Fibroblast of lung (primary cell): ENCODE data around the gene HEMK1. TPM values are rescaled to one million over a fixed set of nuclear protein-coding genes. Genes with fewer than 3 reads are reported as not detected.

Experiments used
- DNase-seq, 2 donors: peaks; one replicate each; pipeline versions ENCODE4 v3.0.0 to v3.0.0-alpha.2; 2010; ENCODE audit warnings: low read depth in 2 of 2
- H2AFZ ChIP-seq: 2 replicates; pipeline ENCODE4 v1.5.1; 2012; ENCODE audit warnings: low read length, control low read depth, inconsistent platforms
- H3K27ac ChIP-seq: 2 replicates; pipeline ENCODE4 v1.5.1; 2011; ENCODE audit warnings: low read length, control low read depth; ENCODE audit not compliant: insufficient read depth
- H3K27me3 ChIP-seq: 2 replicates; pipeline ENCODE4 v1.5.1; 2011; ENCODE audit warnings: mild to moderate bottlenecking, low read length; ENCODE audit not compliant: control insufficient read depth, insufficient read depth
- H3K36me3 ChIP-seq: 2 replicates; pipeline ENCODE4 v1.5.1; 2011; ENCODE audit warnings: low read length; ENCODE audit not compliant: control insufficient read depth, insufficient read depth
- H3K4me1 ChIP-seq: 2 replicates; pipeline ENCODE4 v1.5.1; 2011; ENCODE audit warnings: low read length; ENCODE audit not compliant: control insufficient read depth, insufficient read depth; ENCODE audit errors: extremely low read depth
- H3K4me2 ChIP-seq: 2 replicates; pipeline ENCODE4 v1.5.1; 2011; ENCODE audit warnings: low read length, control low read depth; ENCODE audit not compliant: insufficient read depth; ENCODE audit errors: extremely low read depth
- H3K4me3 ChIP-seq, 4 experiments: fragments of 200-600 bp in 1 of 4; sonication (generic) in 1 of 4; replicated peaks in 1 of 4; 2 replicates each; pipeline ENCODE4 v1.5.1; 2011 to 2016; ENCODE audit warnings: low read length in 4 of 4, low read depth in 3 of 4, mild to moderate bottlenecking in 3 of 4, control low read depth in 2 of 4, inconsistent platforms in 1 of 4, mixed read lengths in 1 of 4; ENCODE audit not compliant: insufficient read depth in 1 of 4; ENCODE audit errors: control extremely low read depth in 1 of 4
- H3K79me2 ChIP-seq: 2 replicates; pipeline ENCODE4 v1.5.1; 2012; ENCODE audit warnings: mild to moderate bottlenecking, low read length, inconsistent platforms; ENCODE audit not compliant: control insufficient read depth, insufficient read depth
- H3K9ac ChIP-seq: 2 replicates; pipeline ENCODE4 v1.5.1; 2011; ENCODE audit warnings: mild to moderate bottlenecking, low read length, control low read depth; ENCODE audit not compliant: insufficient read depth
- H3K9me3 ChIP-seq: 2 replicates; pipeline ENCODE4 v1.5.1; 2012; ENCODE audit warnings: low read depth, low read length; ENCODE audit not compliant: control insufficient read depth, insufficient read depth
- H4K20me1 ChIP-seq: 2 replicates; pipeline ENCODE4 v1.5.1; 2011; ENCODE audit warnings: low read length; ENCODE audit not compliant: control insufficient read depth, insufficient read depth; ENCODE audit errors: extremely low read depth
- EZH2 ChIP-seq: IDR thresholded peaks from 2 replicates; pipeline ENCODE4 v1.5.1; 2012; ENCODE audit warnings: low read length, control low read depth, mild to moderate bottlenecking; ENCODE audit errors: missing control alignments
- polyA plus RNA-seq, 2 donors: library from polyadenylated mRNA; depleted of rRNA in 1 of 2; stranded (reverse) in 1 of 2; unstranded in 1 of 2; fragments of >200 nt; gene quantifications; 2 replicates each; pipeline ENCODE4 v1.2.1, GENCODE V29; 2011 to 2012; ENCODE audit warnings: missing spikeins in 1 of 2
- total RNA-seq: library from RNA; depleted of rRNA; stranded (reverse); fragments of >200 nt; gene quantifications from 2 replicates; pipeline ENCODE4 v1.2.1, GENCODE V29; 2014
- TF ChIP-seq, protein P1 (sequence below), 2 donors: IDR thresholded peaks in 1 of 2; conservative IDR thresholded peaks in 1 of 2; 1 replicate in 1 of 2; 2 replicates in 1 of 2; pipeline ENCODE4 v1.5.1; 2011 to 2012; ENCODE audit warnings: low read length in 2 of 2, control low read depth in 1 of 2, inconsistent platforms in 1 of 2, low read depth in 1 of 2, mild to moderate bottlenecking in 1 of 2

HEMK1 gene
- total and polyA plus RNA-seq, 2 donors (not counting 1 experiment from before 2014, with no cell fraction given) = 8.4 to 12.7 TPM

DNA sequence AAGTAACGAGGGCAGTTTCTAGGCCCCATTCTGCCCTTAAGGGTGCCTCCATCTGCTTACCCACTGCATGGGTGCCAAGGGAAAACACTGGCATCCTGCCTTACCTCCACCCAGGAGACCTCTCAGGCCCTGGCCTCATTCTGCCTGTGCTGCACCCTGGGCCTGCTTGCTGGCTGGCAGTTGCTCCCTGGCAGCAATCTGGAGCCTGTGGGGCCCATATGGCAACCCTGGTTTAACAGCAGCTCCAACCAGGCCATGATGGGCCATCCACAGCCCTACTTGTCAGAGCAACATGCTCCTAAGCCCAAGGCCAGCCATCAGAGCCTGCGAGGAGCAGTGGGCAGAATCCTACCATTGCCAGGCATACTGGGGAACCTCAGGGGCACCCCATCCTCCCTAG, 5.5 kb upstream of the HEMK1 start:
- Histone ChIP-seq H3K27ac (no peak overlapping the region), H3K9me3 (no peaks in the 10 kb centered on the region), H4K20me1 (no peaks in the 10 kb centered on the region), H2AFZ (no peak overlapping the region), H3K4me3 (no peak overlapping the region), H3K4me2 (no peak overlapping the region), H3K79me2 (no peaks in the 10 kb centered on the region), H3K27me3 (no peaks in the 10 kb centered on the region), H3K9ac (no peak overlapping the region), H3K36me3 (no peaks in the 10 kb centered on the region), H3K4me1 (peaks cover 5% of the 10 kb centered on the region)
- no peak for DNase-seq
- TF ChIP-seq, protein P1, sequence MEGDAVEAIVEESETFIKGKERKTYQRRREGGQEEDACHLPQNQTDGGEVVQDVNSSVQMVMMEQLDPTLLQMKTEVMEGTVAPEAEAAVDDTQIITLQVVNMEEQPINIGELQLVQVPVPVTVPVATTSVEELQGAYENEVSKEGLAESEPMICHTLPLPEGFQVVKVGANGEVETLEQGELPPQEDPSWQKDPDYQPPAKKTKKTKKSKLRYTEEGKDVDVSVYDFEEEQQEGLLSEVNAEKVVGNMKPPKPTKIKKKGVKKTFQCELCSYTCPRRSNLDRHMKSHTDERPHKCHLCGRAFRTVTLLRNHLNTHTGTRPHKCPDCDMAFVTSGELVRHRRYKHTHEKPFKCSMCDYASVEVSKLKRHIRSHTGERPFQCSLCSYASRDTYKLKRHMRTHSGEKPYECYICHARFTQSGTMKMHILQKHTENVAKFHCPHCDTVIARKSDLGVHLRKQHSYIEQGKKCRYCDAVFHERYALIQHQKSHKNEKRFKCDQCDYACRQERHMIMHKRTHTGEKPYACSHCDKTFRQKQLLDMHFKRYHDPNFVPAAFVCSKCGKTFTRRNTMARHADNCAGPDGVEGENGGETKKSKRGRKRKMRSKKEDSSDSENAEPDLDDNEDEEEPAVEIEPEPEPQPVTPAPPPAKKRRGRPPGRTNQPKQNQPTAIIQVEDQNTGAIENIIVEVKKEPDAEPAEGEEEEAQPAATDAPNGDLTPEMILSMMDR (conservative IDR thresholded peaks at IDR 0.05 in 1 of 2, IDR thresholded peaks at IDR 0.05 in 1 of 2; ENCODE audit: low read depth in 1 of 2, low read length in 2 of 2) = no peak
- no peak for TF ChIP-seq EZH2

GRCh38 chr3:50564321-50564720, 5.0 kb upstream of the HEMK1 start:
- TF ChIP-seq EZH2 = no peak
- TF ChIP-seq, protein P1 (conservative IDR thresholded peaks at IDR 0.05 in 1 of 2, IDR thresholded peaks at IDR 0.05 in 1 of 2; ENCODE audit: low read depth in 1 of 2, low read length in 2 of 2) = no peak
- no peaks in the 10 kb centered on the region for H3K27me3 ChIP-seq

DNA sequence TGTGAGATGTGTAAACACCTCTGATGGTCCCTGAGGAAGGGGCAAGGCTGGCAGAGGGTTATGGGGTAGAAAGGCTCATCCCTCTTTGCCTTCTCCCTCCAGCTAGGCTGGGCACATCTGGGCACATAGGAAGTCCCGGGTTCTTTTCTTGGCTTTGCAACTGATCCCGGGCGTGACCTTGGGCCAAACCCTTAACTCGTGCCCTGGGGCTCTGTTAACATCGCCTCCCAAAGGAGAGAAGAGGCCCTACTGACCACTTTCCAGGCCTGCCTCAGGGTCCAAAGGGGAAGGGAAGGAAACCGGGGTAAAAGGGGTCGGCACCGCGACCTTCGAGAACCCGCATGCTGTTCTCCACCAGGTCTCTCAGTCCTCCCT, 2.3 kb upstream of the HEMK1 start:
- no peak overlapping the region for H3K27ac ChIP-seq

More at GRCh38 chr3:50564321-50564720, 5.0 kb upstream of the HEMK1 start:
- no peak overlapping the region for H3K4me3 ChIP-seq
- no peaks in the 10 kb centered on the region for H3K9me3 ChIP-seq
- H3K36me3 ChIP-seq = no peaks in the 10 kb centered on the region
- H3K9ac ChIP-seq = no peak overlapping the region
- no peak overlapping the region for H3K4me2 ChIP-seq
- H3K27ac ChIP-seq = no peak overlapping the region
- H2AFZ ChIP-seq = no peak overlapping the region
- H3K79me2 ChIP-seq = no peaks in the 10 kb centered on the region
- no peak for DNase-seq
- peaks cover 5% of the 10 kb centered on the region for H3K4me1 ChIP-seq
- H4K20me1 ChIP-seq = no peaks in the 10 kb centered on the region

More for the DNA sequence above, 2.3 kb upstream of the HEMK1 start:
- no peaks in the 10 kb centered on the region for H4K20me1 ChIP-seq
- H3K9ac ChIP-seq = no peak overlapping the region
- peaks cover 7% of the 10 kb centered on the region for H3K79me2 ChIP-seq
- peak overlapping the region; percentile 56 for H2AFZ ChIP-seq
- H3K9me3 ChIP-seq = no peaks in the 10 kb centered on the region
- TF ChIP-seq, protein P1 (conservative IDR thresholded peaks at IDR 0.05 in 1 of 2, IDR thresholded peaks at IDR 0.05 in 1 of 2; ENCODE audit: low read depth in 1 of 2, low read length in 2 of 2) = no peak
- TF ChIP-seq EZH2 = no peak
- no peaks in the 10 kb centered on the region for H3K27me3 ChIP-seq
- peak overlapping the region; percentile 39 to 69 (median 55) for H3K4me3 ChIP-seq
- peaks cover 5% of the 10 kb centered on the region for H3K4me1 ChIP-seq
- no peak for DNase-seq
- H3K4me2 ChIP-seq = peak overlapping the region; percentile 64
- no peaks in the 10 kb centered on the region for H3K36me3 ChIP-seq
